HCT116 (cell line): ENCODE results near the gene TMUB1. TPM values are rescaled to one million over a fixed set of nuclear protein-coding genes. Genes with fewer than 3 reads are reported as not detected.
A peak's percentile ranks its signal among the peaks of the same experiment; 100 is the strongest.

Source experiments
- ATAC-seq: fragments of 200-7000 bp; cut with Tn5 transposase; 2 replicates; pipeline ENCODE4 v1.9.1; 2020; ENCODE audit warnings: mild to moderate bottlenecking, moderate library complexity
- BruUV-seq: library from RNA; stranded (reverse); fragments of 400-500 nt; replicated peaks from 2 replicates; lab custom pipeline; 2021; lab: Mats Ljungman, UMichigan
- CTCF ChIA-PET: fragments of 300-600 bp; sonication (Branson Sonifier 250); formaldehyde crosslinking; loops from one replicate; lab custom pipeline; 2021; ENCODE audit warnings: antibody characterized with exemption; lab: Charles Lee
- POLR2A ChIA-PET: fragments of 300-600, 350-600 bp; sonication (Branson Sonifier 250); formaldehyde crosslinking; loops from one replicate; lab custom pipeline; 2021; ENCODE audit warnings: antibody characterized with exemption; lab: Charles Lee
- RAD21 ChIA-PET, 2 experiments: fragments of 300-600 bp; sonication (Branson Sonifier 250); formaldehyde crosslinking; loops; one replicate each; lab custom pipeline; 2023; ENCODE audit warnings: low total read pairs in 2 of 2; ENCODE audit not compliant: uncharacterized antibody in 2 of 2, unreplicated experiment in 2 of 2, low non-redundant PET in 1 of 2; lab: Charles Lee
- DNase-seq: peaks from one replicate; pipeline ENCODE4 v3.0.0-alpha.2; 2010; ENCODE audit warnings: low read depth, low spot score
- H2AFZ ChIP-seq: fragments of 200-600 bp; shearing (Covaris generic), sonication (generic); 2 replicates; pipeline ENCODE4 v1.6.1; 2017; ENCODE audit warnings: low read depth, mixed run types, mixed read lengths, antibody characterized with exemption, low read length; ENCODE audit not compliant: poor library complexity, severe bottlenecking
- H3K27ac ChIP-seq: 2 replicates; pipeline ENCODE4 v1.5.1; 2012; ENCODE audit warnings: low read depth, low read length
- H3K27me3 ChIP-seq: fragments of 200-600 bp; sonication (generic); 2 replicates; pipeline ENCODE4 v1.6.1; 2016; ENCODE audit warnings: mixed run types, low read length, mixed read lengths; ENCODE audit not compliant: insufficient read depth
- H3K36me3 ChIP-seq, 2 experiments: fragments of 200-500 bp in 1 of 2; fragments of 200-600 bp in 1 of 2; sonication (Bioruptor generic) in 1 of 2; sonication (generic) in 1 of 2; 2 replicates each; pipeline versions ENCODE4 v1.5.1 to v1.6.1; 2014 to 2016; ENCODE audit warnings: low read length in 2 of 2, inconsistent platforms in 1 of 2, mixed read lengths in 1 of 2, mixed run types in 1 of 2; ENCODE audit not compliant: insufficient read depth in 2 of 2, control insufficient read depth in 1 of 2
- H3K4me1 ChIP-seq, 2 experiments: fragments of 200-600 bp in 1 of 2; sonication (generic) in 1 of 2; 2 replicates each; pipeline versions ENCODE4 v1.5.1 to v1.6.1; 2012 to 2017; ENCODE audit warnings: low read length in 2 of 2, inconsistent platforms in 1 of 2, mild to moderate bottlenecking in 1 of 2, mixed read lengths in 1 of 2, mixed run types in 1 of 2, moderate library complexity in 1 of 2; ENCODE audit not compliant: insufficient read depth in 2 of 2, control insufficient read depth in 1 of 2
- H3K4me2 ChIP-seq: fragments of 200-600 bp; sonication (generic); 2 replicates; pipeline ENCODE4 v1.6.1; 2017; ENCODE audit warnings: mixed run types, low read length, mixed read lengths
- H3K4me3 ChIP-seq, 2 experiments: fragments of 200-600 bp in 1 of 2; sonication (generic) in 1 of 2; replicated peaks in 1 of 2; 2 replicates each; pipeline ENCODE4 v1.5.1; 2011 to 2016; ENCODE audit warnings: low read length in 2 of 2, control low read depth in 1 of 2, low read depth in 1 of 2, mild to moderate bottlenecking in 1 of 2, mixed read lengths in 1 of 2, mixed run types in 1 of 2
- H3K79me2 ChIP-seq: fragments of 200-600 bp; sonication (generic); 2 replicates; pipeline ENCODE4 v1.6.1; 2017; ENCODE audit warnings: mild to moderate bottlenecking, mixed run types, low read length, moderate library complexity, mixed read lengths; ENCODE audit not compliant: insufficient read depth
- H3K9ac ChIP-seq: fragments of 200-600 bp; sonication (generic); 2 replicates; pipeline ENCODE4 v1.6.1; 2016; ENCODE audit warnings: low read length, mixed read lengths
- H3K9me2 ChIP-seq: fragments of 200-600 bp; sonication (generic), shearing (Covaris generic); 2 replicates; pipeline ENCODE4 v1.6.1; 2017; ENCODE audit warnings: mixed run types, mild to moderate bottlenecking, moderate library complexity; ENCODE audit not compliant: insufficient read depth
- H3K9me3 ChIP-seq, 2 experiments: fragments of 200-500 bp in 1 of 2; fragments of 200-600 bp in 1 of 2; sonication (Bioruptor generic) in 1 of 2; sonication (generic) in 1 of 2; 2 replicates each; pipeline ENCODE4 v1.6.1; 2014 to 2017; ENCODE audit warnings: low read length in 2 of 2, mixed read lengths in 2 of 2, inconsistent platforms in 1 of 2, low read depth in 1 of 2, mild to moderate bottlenecking in 1 of 2, mixed run types in 1 of 2, moderate library complexity in 1 of 2; ENCODE audit not compliant: control insufficient read depth in 1 of 2, insufficient read depth in 1 of 2
- H4K20me1 ChIP-seq: fragments of 200-600 bp; sonication (generic), shearing (Covaris generic); 2 replicates; pipeline ENCODE4 v1.6.1; 2017; ENCODE audit warnings: mixed run types, mild to moderate bottlenecking, moderate library complexity; ENCODE audit not compliant: insufficient read depth
- ATF3 ChIP-seq: IDR thresholded peaks from 2 replicates; pipeline ENCODE4 v1.6.1; 2012
- CBX3 ChIP-seq: IDR thresholded peaks from 2 replicates; pipeline ENCODE4 v1.6.1; 2012; ENCODE audit warnings: low read depth
- CTCF ChIP-seq, 3 experiments: fragments of 200-600 bp in 1 of 3; sonication (generic) in 1 of 3; IDR thresholded peaks in 2 of 3; conservative IDR thresholded peaks in 1 of 3; 2 replicates each; pipeline ENCODE4 v1.5.1; 2012 to 2017; ENCODE audit warnings: low read depth in 2 of 3, low read length in 2 of 3, antibody characterized with exemption in 1 of 3, borderline replicate concordance in 1 of 3, control low read depth in 1 of 3, mild to moderate bottlenecking in 1 of 3, mixed read lengths in 1 of 3, mixed run types in 1 of 3, moderate library complexity in 1 of 3; ENCODE audit not compliant: insufficient read depth in 1 of 3
- EGR1 ChIP-seq: IDR thresholded peaks from 2 replicates; pipeline ENCODE4 v1.6.1; 2012; ENCODE audit warnings: low read depth
- ELF1 ChIP-seq: IDR thresholded peaks from 2 replicates; pipeline ENCODE4 v1.6.1; 2012; ENCODE audit warnings: low read depth, borderline replicate concordance
- EZH2 ChIP-seq: fragments of 200-600 bp; sonication (generic); IDR thresholded peaks from 2 replicates; pipeline ENCODE4 v1.6.1; 2017; ENCODE audit warnings: antibody characterized with exemption, mixed run types
- EZH2phosphoT487 ChIP-seq: fragments of 200-600 bp; IDR thresholded peaks from 2 replicates; pipeline ENCODE4 v1.6.1; 2018; ENCODE audit warnings: antibody characterized with exemption, borderline replicate concordance
- JUND ChIP-seq: IDR thresholded peaks from 2 replicates; pipeline ENCODE4 v1.6.1; 2012
- MAX ChIP-seq: IDR thresholded peaks from 2 replicates; pipeline ENCODE4 v1.6.1; 2012
- POLR2A ChIP-seq: IDR thresholded peaks from 2 replicates; pipeline ENCODE4 v1.7.0; 2011; ENCODE audit warnings: borderline replicate concordance; ENCODE audit not compliant: insufficient read depth, insufficient read length; ENCODE audit errors: extremely low read depth
- POLR2AphosphoS5 ChIP-seq: IDR thresholded peaks from 2 replicates; pipeline ENCODE4 v1.6.1; 2011; ENCODE audit warnings: mild to moderate bottlenecking, low read depth, low read length, moderate library complexity
- RAD21 ChIP-seq: IDR thresholded peaks from 2 replicates; pipeline ENCODE4 v1.6.1; 2012; ENCODE audit warnings: low read depth, mild to moderate bottlenecking
- REST ChIP-seq: IDR thresholded peaks from 2 replicates; pipeline ENCODE4 v1.6.1; 2012; ENCODE audit warnings: low read depth
- SIN3A ChIP-seq: IDR thresholded peaks from 2 replicates; pipeline ENCODE4 v1.6.1; 2012; ENCODE audit warnings: low read depth
- SP1 ChIP-seq: IDR thresholded peaks from 2 replicates; pipeline ENCODE4 v1.6.1; 2012; ENCODE audit warnings: low read depth
- YY1 ChIP-seq: IDR thresholded peaks from 2 replicates; pipeline ENCODE4 v1.6.1; 2011; ENCODE audit warnings: low read length, low read depth, moderate library complexity, mild to moderate bottlenecking; ENCODE audit not compliant: insufficient replicate concordance; ENCODE audit errors: extremely low read depth
- ZBTB33 ChIP-seq: IDR thresholded peaks from 2 replicates; pipeline ENCODE4 v1.6.1; 2011; ENCODE audit warnings: mild to moderate bottlenecking, low read length, moderate library complexity; ENCODE audit not compliant: insufficient replicate concordance; ENCODE audit errors: extremely low read depth
- ZFX ChIP-seq: fragments of 450-650 bp; IDR thresholded peaks from 2 replicates; pipeline ENCODE4 v1.6.1; 2017
- intact Hi-C: fragments of 100-400 bp; cut with micrococcal nuclease; formaldehyde crosslinking; loops from 2 replicates; pipeline ENCODE4 v1.10.0; 2022
- total RNA-seq: library from RNA; stranded (reverse); gene quantifications from one replicate; pipeline ENCODE4 v1.2.1, GENCODE V29; 2021; ENCODE audit not compliant: unreplicated experiment

Gene TMUB1
- total RNA-seq, 1 experiment from 2014 or later: 75.8 TPM

- peak overlapping the region; percentile 27; the same call in 1 of the 2 replicates for H3K27ac ChIP-seq
- DNase-seq (no peak), ATAC-seq (no peak)
- intact Hi-C loops: no loop called here
- H3K4me3 ChIP-seq: no peak overlapping the region
- no peaks in the 10 kb centered on the region for H3K9me3 ChIP-seq
- RAD21 ChIA-PET: no interaction called here
- H3K4me1 ChIP-seq: peaks cover 8 to 28% of the 10 kb centered on the region in 2 experiments
- no peak overlapping the region for H3K4me2 ChIP-seq
- no peaks in the 10 kb centered on the region for H3K27me3 ChIP-seq
- H4K20me1 ChIP-seq: no peaks in the 10 kb centered on the region
- no peak overlapping the region for H2AFZ ChIP-seq
- TF ChIP-seq JUND (no peak), EZH2phosphoT487 (no peak), CBX3 (no peak), CTCF (IDR thresholded peaks at IDR 0.05 in 2 of 3, conservative IDR thresholded peaks at IDR 0.05 in 1 of 3; ENCODE audit: borderline replicate concordance in 1 of 3, insufficient read depth in 1 of 3, low read depth in 2 of 3, low read length in 2 of 3) (no peak), POLR2A (no peak), POLR2AphosphoS5 (no peak), ATF3 (no peak), RAD21 (no peak), EGR1 (no peak), SIN3A (no peak), REST (no peak), YY1 (no peak), EZH2 (no peak), ZBTB33 (no peak), MAX (no peak), ELF1 (no peak), SP1 (no peak), ZFX (no peak)
- peaks cover 26% of the 10 kb centered on the region for H3K79me2 ChIP-seq
- peaks cover 27 to 31% of the 10 kb centered on the region in 2 experiments; a peak in 3 of 4 replicates for H3K36me3 ChIP-seq
- POLR2A ChIA-PET: interaction anchor here (1.0 to 1.5 kb wide), 2 partner anchors 15 to 48 kb away, joined by 3 to 4 read pairs; partner anchors contain the start of gene ABCB8
- no TSS peak for BruUV-seq
- H3K9me2 ChIP-seq: no peaks in the 10 kb centered on the region
- CTCF ChIA-PET: no interaction called here
- H3K9ac ChIP-seq: no peak overlapping the region
These were observed 7.7 kb downstream of the TMUB1 start for GRCh38 chr7:151075662-151075971.
